HG03342 (cell line): Measurements from ENCODE around the gene PPM1K.
A peak's percentile ranks its signal among the peaks of the same experiment; 100 is the strongest.

Experiments used
- ATAC-seq: cut with Tn5 transposase; IDR thresholded peaks from one replicate; pipeline ENCODE4 v1.9.1; 2021; ENCODE audit warnings: mild to moderate bottlenecking, moderate library complexity; ENCODE audit not compliant: unreplicated experiment

PPM1K gene

DNA sequence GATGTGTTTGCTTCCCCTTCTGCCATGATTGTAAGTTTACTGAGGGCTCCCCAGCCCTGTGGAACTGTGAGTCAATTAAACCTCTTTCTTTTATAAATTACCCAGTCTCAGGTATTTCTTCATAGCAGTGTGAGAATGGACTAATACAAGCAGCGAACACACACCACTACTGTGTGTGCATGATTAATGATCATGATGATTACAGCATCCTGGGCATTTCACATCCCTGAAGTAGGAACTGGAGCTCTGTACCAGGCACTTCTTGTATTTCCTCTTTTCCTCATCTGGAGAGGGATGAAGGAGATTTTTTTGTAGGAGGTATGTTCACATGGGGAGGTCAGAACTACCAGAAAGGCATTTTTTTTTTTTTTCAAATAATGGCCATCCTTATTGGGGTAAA is 60.8 kb downstream of the PPM1K start:
- no peak for ATAC-seq

GRCh38 chr4:88219099-88219498 is 65.3 kb downstream of the PPM1K start:
- ATAC-seq, result peak; percentile 71

GRCh38 chr4:88217169-88217568 is 67.2 kb downstream of the PPM1K start:
- ATAC-seq, result no peak

DNA sequence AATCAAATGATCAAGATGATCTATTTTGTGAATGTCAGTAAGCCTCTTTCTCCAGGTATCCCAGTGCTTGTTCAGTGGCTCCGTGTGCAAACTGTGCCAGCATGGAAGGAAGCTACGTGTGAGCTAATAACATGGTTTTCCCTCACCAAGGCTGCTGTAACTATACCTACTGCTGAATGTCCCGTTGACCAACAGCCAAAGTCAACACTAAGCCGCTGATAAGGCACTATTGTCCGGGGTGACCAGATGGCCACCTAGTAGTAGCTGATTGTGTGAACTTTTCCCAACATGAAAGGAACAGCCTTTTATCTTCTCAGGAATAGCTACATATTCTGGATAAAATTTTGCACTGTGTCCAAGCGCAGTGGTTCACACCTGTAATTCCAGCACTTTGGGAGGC is 68.0 kb downstream of the PPM1K start:
- ATAC-seq, result no peak

DNA sequence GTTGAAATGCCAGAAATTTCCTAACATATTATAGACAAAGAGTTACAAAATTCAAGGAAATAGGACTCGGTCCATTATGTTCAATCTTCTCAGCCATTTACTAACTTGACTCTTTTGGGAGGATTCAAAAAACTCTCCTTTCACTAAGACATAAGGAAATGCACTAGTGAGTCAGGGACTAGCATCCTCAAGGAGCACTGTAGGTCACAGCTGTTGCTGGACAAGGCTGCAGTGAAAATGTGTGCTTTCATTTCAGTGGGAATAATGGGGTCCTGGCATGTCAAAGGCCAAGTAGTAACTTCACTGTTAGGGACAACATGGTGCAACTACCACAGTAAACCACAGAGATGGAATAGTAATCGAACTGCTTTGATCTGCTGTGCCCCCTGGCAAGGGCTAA is 69.0 kb downstream of the PPM1K start:
- ATAC-seq, result no peak

GRCh38 chr4:88212253-88212561 is 72.2 kb downstream of the PPM1K start:
- peak; percentile 11 for ATAC-seq

DNA sequence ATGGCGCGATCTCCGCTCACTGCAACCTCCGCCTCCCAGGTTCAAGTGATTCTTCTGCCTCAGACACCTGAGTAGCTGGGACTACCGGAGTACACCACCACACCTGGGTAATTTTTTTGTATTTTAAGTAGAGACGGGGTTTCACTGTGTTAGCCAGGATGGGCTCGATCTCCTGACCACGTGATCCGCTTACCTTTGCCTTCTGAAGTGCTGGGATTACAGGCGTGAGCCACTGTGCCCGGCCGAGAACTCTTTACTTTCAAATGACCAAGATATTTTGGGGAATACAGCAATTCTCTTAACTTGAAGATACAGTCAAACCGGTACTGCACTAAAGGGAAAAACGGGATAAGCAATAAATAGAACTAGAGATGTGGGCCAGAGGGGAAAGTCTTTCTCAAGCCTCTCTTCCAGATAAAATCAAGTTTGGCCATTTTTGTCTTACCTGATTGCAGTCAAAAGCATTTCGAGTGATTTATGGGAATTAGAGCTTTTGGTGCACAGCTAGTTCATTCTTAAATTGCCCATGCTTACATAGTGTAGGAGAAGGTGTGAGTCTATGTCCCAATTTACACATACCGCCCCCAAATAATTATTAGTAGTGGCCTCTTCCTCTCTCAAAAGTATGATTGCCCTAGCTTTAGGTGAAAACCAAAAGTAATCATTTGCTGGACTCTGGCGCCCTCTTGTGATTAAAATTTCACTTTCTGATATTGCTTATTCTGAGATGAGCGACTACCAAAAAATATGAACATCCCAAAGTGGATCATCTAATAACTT is 72.7 kb downstream of the PPM1K start:
- ATAC-seq, result peak; percentile 62

- no peak for ATAC-seq
Observed at GRCh38 chr4:88208156-88208555, 76.2 kb downstream of the PPM1K start.
